ENCODE measurements around the gene POU2AF3. TPM values are rescaled to one million over a fixed set of nuclear protein-coding genes. Genes with fewer than 3 reads are reported as not detected.

The POU2AF3 gene
- total and polyA plus RNA-seq, 2 of the 4 experiments (the other 2 are of a cell fraction): 0.17 TPM; not detected in 1

DNA sequence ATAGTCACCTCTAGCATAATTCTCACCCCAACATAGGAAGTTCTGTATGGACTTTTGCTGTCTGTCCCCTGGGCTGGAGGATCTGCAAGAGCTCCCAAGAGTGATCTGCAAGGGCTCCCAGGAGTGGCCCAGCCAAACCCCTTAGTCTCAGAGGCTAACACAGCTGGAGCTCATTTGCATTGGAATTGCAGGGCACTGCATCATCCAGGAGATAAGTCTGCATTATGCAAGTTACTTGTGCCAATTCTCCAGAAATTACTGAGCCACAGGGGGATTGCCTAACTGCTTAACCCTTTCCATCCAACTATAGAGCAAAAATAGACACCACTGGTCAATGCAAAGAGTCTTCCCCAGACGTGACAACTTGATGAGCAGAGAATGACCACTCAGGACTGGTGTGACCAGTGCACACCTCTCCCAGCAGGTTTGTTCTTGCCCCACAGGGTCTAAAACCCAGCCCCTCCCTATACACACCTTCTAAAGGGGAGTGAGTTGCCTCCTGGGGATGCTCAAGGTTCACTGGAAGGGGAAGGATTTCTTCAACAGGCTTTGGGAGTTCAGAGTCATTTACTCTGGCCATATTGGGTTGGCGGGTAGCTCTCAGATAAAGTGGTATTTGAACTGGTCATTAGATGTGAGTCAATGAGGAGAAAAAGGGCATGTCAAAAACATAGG, 38.4 kb downstream of the POU2AF3 start:
- TF ChIP-seq CHD1 (IDR thresholded peaks at IDR 0.05; ENCODE audit: low read depth, low read length) (no peak), CEBPB (IDR thresholded peaks at IDR 0.05; ENCODE audit: low read depth, low read length) (peak; percentile 81), FOS (IDR thresholded peaks at IDR 0.05; ENCODE audit: low read depth, low read length) (no peak; the same call in 1 of the 2 replicates), MAZ (IDR thresholded peaks at IDR 0.05; ENCODE audit: borderline replicate concordance, low read depth, low read length) (no peak)
- H3K79me1 ChIP-seq (ENCODE audit: low read depth in 1 of 2, low read length in 2 of 2): no peaks in the 10 kb centered on the region
- no peak overlapping the region for H3K14ac ChIP-seq (replicated peaks; ENCODE audit: low read depth, low read length)
- H2AK5ac ChIP-seq (ENCODE audit: low read depth, low read length): no peak overlapping the region
- no peaks in the 10 kb centered on the region for H3K36me3 ChIP-seq (ENCODE audit: control insufficient read depth, insufficient read depth, low read length)
- H3K18ac ChIP-seq (ENCODE audit: low read depth, low read length): no peak overlapping the region
- WGBS, 2 experiments (ENCODE audit: extremely low coverage in 2 of 2, insufficient read length in 1 of 2): 75% methylated on average over 1 of the region's 2 CpGs; no CpG with 5 or more reads in 1 of the 2 experiments
- H4K5ac ChIP-seq (ENCODE audit: low read depth, low read length): no peak overlapping the region
- H3K4ac ChIP-seq (ENCODE audit: low read depth, low read length): no peak overlapping the region
- peak; percentile 53 for ATAC-seq (ENCODE audit: low read depth)
- no peak overlapping the region for H2BK120ac ChIP-seq (ENCODE audit: low read depth, low read length)
- DNase-seq: peak; percentile 61
- H3K9ac ChIP-seq (ENCODE audit: low read depth, low read length): no peak overlapping the region
- H4K8ac ChIP-seq (ENCODE audit: low read depth in 2 of 2, low read length in 2 of 2): no peak overlapping the region
- peaks cover 3% of the 10 kb centered on the region; the same call in 1 of the 2 replicates for H3K4me1 ChIP-seq (ENCODE audit: control insufficient read depth, insufficient read depth, low read length)
- H2BK20ac ChIP-seq (ENCODE audit: low read depth, low read length): no peak overlapping the region
- ChIA-PET CTCF (no interaction called here), POLR2A (ENCODE audit: unreplicated experiment) (no interaction called here)
- H2BK15ac ChIP-seq (ENCODE audit: low read depth, low read length): no peak overlapping the region
- no peaks in the 10 kb centered on the region for H3K9me3 ChIP-seq (ENCODE audit: control insufficient read depth, insufficient read depth, low read length)
- H3K9me1 ChIP-seq (ENCODE audit: insufficient read depth, low read length): no peaks in the 10 kb centered on the region
- H3K4me3 ChIP-seq (ENCODE audit: insufficient read depth, low read depth, low read length): no peak overlapping the region
- H4K91ac ChIP-seq (ENCODE audit: insufficient read depth, low read depth, low read length): no peak overlapping the region
- H4K20me1 ChIP-seq (ENCODE audit: insufficient read depth, low read length): no peaks in the 10 kb centered on the region
- peaks cover 15% of the 10 kb centered on the region for H3K27me3 ChIP-seq (ENCODE audit: control insufficient read depth, insufficient read depth, low read length)
- BruUV-seq (replicated peaks): no TSS peak
- no peak overlapping the region for H3K4me2 ChIP-seq (ENCODE audit: low read depth, low read length)
- no peak overlapping the region for H2AK9ac ChIP-seq (replicated peaks; ENCODE audit: low read depth, low read length, poor library complexity)
- no peak overlapping the region for H3K56ac ChIP-seq (ENCODE audit: extremely low read depth, insufficient read depth, low read length)
- in situ Hi-C loops (cut with MboI; ENCODE audit: low sequenced_read_pairs) (no loop called here), dilution Hi-C loops (cut with HindIII; ENCODE audit: low sequenced_read_pairs, unreplicated experiment) (no loop called here), intact Hi-C loops (cut with micrococcal nuclease) (no loop called here)
- H2BK5ac ChIP-seq (ENCODE audit: low read depth, low read length, poor library complexity, severe bottlenecking): no peak overlapping the region
- H3K23ac ChIP-seq (ENCODE audit: low read depth, low read length): no peak overlapping the region
- no peak overlapping the region for H3K27ac ChIP-seq (ENCODE audit: insufficient read depth, low read length)
- H2AFZ ChIP-seq (replicated peaks; ENCODE audit: low read length, poor library complexity): no peak overlapping the region

Measured in IMR-90 (cell line).